Glutamatergic neuron (in vitro differentiated cells): ENCODE measurements around the gene CAMK2B. TPM values are rescaled to one million over a fixed set of nuclear protein-coding genes. Genes with fewer than 3 reads are reported as not detected.

Source experiments
- DNase-seq: peaks from one replicate; pipeline ENCODE4 v3.0.0; 2022
- H3K27ac Mint-ChIP-seq: one replicate; pipeline ENCODE4 v1.8.0; 2020; ENCODE audit warnings: mild to moderate bottlenecking, mixed read lengths, inconsistent platforms; ENCODE audit not compliant: unreplicated experiment
- H3K27me3 Mint-ChIP-seq: one replicate; pipeline ENCODE4 v1.8.0; 2020; ENCODE audit warnings: mild to moderate bottlenecking, moderate library complexity, mixed read lengths, inconsistent platforms; ENCODE audit not compliant: unreplicated experiment
- H3K36me3 Mint-ChIP-seq: one replicate; pipeline ENCODE4 v1.8.0; 2020; ENCODE audit warnings: mild to moderate bottlenecking, mixed read lengths, inconsistent platforms; ENCODE audit not compliant: unreplicated experiment
- H3K4me1 Mint-ChIP-seq: one replicate; pipeline ENCODE4 v1.8.0; 2020; ENCODE audit warnings: mild to moderate bottlenecking, low read depth, mixed read lengths, inconsistent platforms; ENCODE audit not compliant: unreplicated experiment
- H3K4me3 Mint-ChIP-seq: one replicate; pipeline ENCODE4 v1.8.0; 2020; ENCODE audit warnings: mild to moderate bottlenecking, mixed read lengths, inconsistent platforms; ENCODE audit not compliant: unreplicated experiment
- H3K9me3 Mint-ChIP-seq: one replicate; pipeline ENCODE4 v1.8.0; 2020; ENCODE audit warnings: mild to moderate bottlenecking, moderate library complexity, mixed read lengths, inconsistent platforms; ENCODE audit not compliant: unreplicated experiment
- CTCF ChIP-seq: fragments of 200-600 bp; sonication (generic); IDR thresholded peaks from one replicate; pipeline ENCODE4 v1.5.0; 2021; ENCODE audit not compliant: partially characterized antibody, unreplicated experiment
- total RNA-seq: library from RNA; stranded (reverse); fragmentation: NEBNext Ultra II Directional; extraction: Animal tissue kit (Norgen Biotek cat#: 25700); gene quantifications from one replicate; pipeline ENCODE4 v1.2.1, GENCODE V29; 2021; ENCODE audit not compliant: unreplicated experiment

The CAMK2B gene
- total RNA-seq, 1 donor from 2014 or later, result 55.1 TPM

GRCh38 chr7:44188480-44189225, 136.7 kb downstream of the CAMK2B start:
- Mint-ChIP-seq H3K9me3 (peaks cover 3% of the 10 kb centered on the region), H3K4me3 (no peak overlapping the region), H3K36me3 (peaks cover 4% of the 10 kb centered on the region), H3K27me3 (peaks cover 3% of the 10 kb centered on the region), H3K27ac (no peak overlapping the region), H3K4me1 (peaks cover 10% of the 10 kb centered on the region)
- no peak for DNase-seq
- no peak for TF ChIP-seq CTCF

- peaks cover 3% of the 10 kb centered on the region for H3K27me3 Mint-ChIP-seq
- H3K36me3 Mint-ChIP-seq, result peaks cover 9% of the 10 kb centered on the region
- H3K9me3 Mint-ChIP-seq, result peaks cover 5% of the 10 kb centered on the region
- TF ChIP-seq CTCF, result no peak
- H3K4me3 Mint-ChIP-seq, result no peak overlapping the region
- peaks cover 10% of the 10 kb centered on the region for H3K4me1 Mint-ChIP-seq
- no peak overlapping the region for H3K27ac Mint-ChIP-seq
- no peak for DNase-seq
These were observed 137.6 kb downstream of the CAMK2B start for GRCh38 chr7:44187636-44188416.

- peaks cover 10% of the 10 kb centered on the region for H3K4me1 Mint-ChIP-seq
- H3K27me3 Mint-ChIP-seq, result peaks cover 3% of the 10 kb centered on the region
- H3K4me3 Mint-ChIP-seq, result no peak overlapping the region
- peaks cover 5% of the 10 kb centered on the region for H3K9me3 Mint-ChIP-seq
- no peak for DNase-seq
- no peak for TF ChIP-seq CTCF
- peaks cover 9% of the 10 kb centered on the region for H3K36me3 Mint-ChIP-seq
- H3K27ac Mint-ChIP-seq, result no peak overlapping the region
These were observed 138.7 kb downstream of the CAMK2B start for GRCh38 chr7:44186736-44187135.

DNA sequence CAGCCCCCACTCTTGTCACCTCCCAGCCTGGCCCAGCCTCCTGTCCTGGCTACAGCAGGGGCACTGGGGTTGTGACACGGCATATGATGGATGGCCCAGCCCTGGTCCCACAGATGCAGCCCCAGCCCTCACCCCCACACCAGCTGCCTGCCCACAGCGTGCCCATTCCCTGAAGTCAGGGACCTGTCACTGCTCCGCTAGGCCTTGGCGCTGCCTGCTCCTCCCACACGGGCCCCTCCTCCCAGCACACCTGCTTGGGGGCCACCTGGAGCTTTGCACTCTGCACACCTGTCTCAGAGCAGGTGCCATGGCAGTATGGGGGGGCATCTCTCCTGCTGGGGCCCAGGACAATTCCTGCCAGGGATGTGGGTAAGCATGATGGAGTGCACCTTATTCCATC, 139.7 kb downstream of the CAMK2B start:
- peaks cover 10% of the 10 kb centered on the region for H3K9me3 Mint-ChIP-seq
- H3K36me3 Mint-ChIP-seq, result peaks cover 9% of the 10 kb centered on the region
- H3K27ac Mint-ChIP-seq, result no peak overlapping the region
- TF ChIP-seq CTCF, result no peak
- H3K4me1 Mint-ChIP-seq, result peaks cover 10% of the 10 kb centered on the region
- peaks cover 6% of the 10 kb centered on the region for H3K27me3 Mint-ChIP-seq
- H3K4me3 Mint-ChIP-seq, result no peak overlapping the region
- no peak for DNase-seq
